Right renal cortex interstitium (tissue), 3 donors: ENCODE results near the gene CASS4. TPM values are rescaled to one million over a fixed set of nuclear protein-coding genes. Genes with fewer than 3 reads are reported as not detected.

Experiments used
- DNase-seq, 3 donors: peaks; one replicate each; pipeline ENCODE4 v3.0.0-alpha.2; 2013; ENCODE audit warnings: low read depth in 3 of 3, low spot score in 2 of 3
- polyA plus RNA-seq, 3 donors: library from polyadenylated mRNA; unstranded; fragments of 120-200 nt; gene quantifications; one replicate each; pipeline ENCODE4 v1.2.1, GENCODE V29; 2013; ENCODE audit not compliant: insufficient read length in 3 of 3

CASS4 gene
- polyA plus RNA-seq, 3 donors: 2.8 to 3.6 (median 3.6) TPM

GRCh38 chr20:56422076-56422823 is 10.2 kb downstream of the CASS4 start:
- DNase-seq: no peak

- DNase-seq: no peak
Observed at GRCh38 chr20:56422824-56423189, 10.7 kb downstream of the CASS4 start.

- DNase-seq: no peak
Observed at GRCh38 chr20:56423211-56423610, 11.2 kb downstream of the CASS4 start.

GRCh38 chr20:56423886-56424285 is 11.8 kb downstream of the CASS4 start:
- no peak for DNase-seq

- DNase-seq: no peak
Observed at GRCh38 chr20:56424931-56425330, 12.9 kb downstream of the CASS4 start.

- DNase-seq: no peak
Observed at GRCh38 chr20:56426026-56426425, 14.0 kb downstream of the CASS4 start.

- no peak for DNase-seq
Observed at GRCh38 chr20:56426926-56427325, 14.9 kb downstream of the CASS4 start.

- no peak for DNase-seq
Observed at GRCh38 chr20:56427797-56428196, 15.7 kb downstream of the CASS4 start.

GRCh38 chr20:56428410-56428809 is 16.4 kb downstream of the CASS4 start:
- no peak for DNase-seq

GRCh38 chr20:56428881-56429280 is 16.8 kb downstream of the CASS4 start:
- no peak for DNase-seq

- no peak for DNase-seq
Observed at GRCh38 chr20:56429502-56429901, 17.4 kb downstream of the CASS4 start.

GRCh38 chr20:56429941-56430340 is 17.9 kb downstream of the CASS4 start:
- no peak for DNase-seq

GRCh38 chr20:56430461-56430860 is 18.4 kb downstream of the CASS4 start:
- DNase-seq: no peak

GRCh38 chr20:56430957-56431356 is 18.9 kb downstream of the CASS4 start:
- no peak for DNase-seq

- DNase-seq: no peak
Observed at GRCh38 chr20:56431471-56431870, 19.4 kb downstream of the CASS4 start.

- DNase-seq: no peak
Observed at GRCh38 chr20:56433221-56433879, 21.3 kb downstream of the CASS4 start.

- DNase-seq: no peak
Observed at GRCh38 chr20:56433880-56434255, 21.8 kb downstream of the CASS4 start.

- no peak for DNase-seq
Observed at GRCh38 chr20:56437196-56437960, 25.3 kb downstream of the CASS4 start.

GRCh38 chr20:56438284-56438683 is 26.2 kb downstream of the CASS4 start:
- DNase-seq: no peak

GRCh38 chr20:56439771-56440291 is 27.8 kb downstream of the CASS4 start:
- DNase-seq: peak; percentile 19 to 35 (median 25)

GRCh38 chr20:56440346-56441007 is 28.4 kb downstream of the CASS4 start:
- DNase-seq: no peak
